Muscle of leg (tissue), 16 donors: ENCODE results near the gene CABP2. TPM values are rescaled to one million over a fixed set of nuclear protein-coding genes. Genes with fewer than 3 reads are reported as not detected.
"Not testable (repeated sequence)": the region's sequence is repeated elsewhere in the genome, so short reads cannot be mapped to it uniquely, and the experiment has no call there.

Experiments used
- DNase-seq: peaks from one replicate; pipeline ENCODE4 v3.0.0; 2013
- H3K27ac ChIP-seq: one replicate; pipeline ENCODE4 v1.5.1; 2013; ENCODE audit warnings: mild to moderate bottlenecking, low read length, control low read depth
- H3K27me3 ChIP-seq: one replicate; pipeline ENCODE4 v1.6.1; 2013; ENCODE audit warnings: low read length; ENCODE audit not compliant: control insufficient read depth, insufficient read depth
- H3K36me3 ChIP-seq: one replicate; pipeline ENCODE4 v1.6.1; 2013; ENCODE audit warnings: low read length; ENCODE audit not compliant: control insufficient read depth, insufficient read depth
- H3K4me1 ChIP-seq: one replicate; pipeline ENCODE4 v1.6.1; 2013; ENCODE audit warnings: low read length; ENCODE audit not compliant: control insufficient read depth, insufficient read depth
- H3K4me3 ChIP-seq: one replicate; pipeline ENCODE4 v1.5.1; 2013; ENCODE audit warnings: low read length, control low read depth
- H3K9me3 ChIP-seq: replicated peaks from 2 replicates; pipeline ENCODE4 v1.6.1; 2013; ENCODE audit warnings: low read depth, low read length; ENCODE audit not compliant: control insufficient read depth
- WGBS: methylation state at CpG from one replicate; pipeline ENCODE4 v1.1.5; 2013; ENCODE audit warnings: missing lambda C conversion rate; ENCODE audit not compliant: insufficient coverage; 5-methylcytosine and 5-hydroxymethylcytosine counted together
- long read RNA-seq, 11 donors: transcript quantifications; one replicate each; lab custom pipeline, GENCODE V29; 2026
- polyA plus RNA-seq, 8 donors: library from polyadenylated mRNA; unstranded; fragments of 120-200 nt; gene quantifications; one replicate each; pipeline versions ENCODE4 v1.2.1 to v1.2.3, GENCODE V29; 2013; ENCODE audit warnings: inconsistent platforms in 1 of 8, low replicate concordance in 1 of 8; ENCODE audit not compliant: insufficient read length in 8 of 8, insufficient read depth in 1 of 8
- total RNA-seq: library from RNA; stranded (reverse); fragments of 120-200 nt; gene quantifications from one replicate; pipeline ENCODE4 v1.2.4, GENCODE V29; 2013

The CABP2 gene
- total RNA-seq (not detected), polyA plus RNA-seq (not detected)
- long read RNA-seq, donor 1, result 0 reads
- long read RNA-seq, donor 2, result 0 reads
- long read RNA-seq, donor 3, result 0 reads
- long read RNA-seq, donor 4, result 0 reads
- long read RNA-seq, donor 5, result 0 reads
- long read RNA-seq, donor 6, result 0 reads
- long read RNA-seq, donor 7, result 0 reads
- long read RNA-seq, donor 8, result 0 reads
- long read RNA-seq, donor 9, result 0 reads
- long read RNA-seq, donor 10, result 0 reads
- long read RNA-seq, donor 11, result 0 reads

- DNase-seq, result no peak
- H3K9me3 ChIP-seq, result no peaks in the 10 kb centered on the region
These were observed at the start of gene CABP2 for GRCh38 chr11:67522844-67523555. Gene CABP2 (minus strand): TSS chr11:67523446. CDS start chr11:67523326, 120 bp downstream.

DNA sequence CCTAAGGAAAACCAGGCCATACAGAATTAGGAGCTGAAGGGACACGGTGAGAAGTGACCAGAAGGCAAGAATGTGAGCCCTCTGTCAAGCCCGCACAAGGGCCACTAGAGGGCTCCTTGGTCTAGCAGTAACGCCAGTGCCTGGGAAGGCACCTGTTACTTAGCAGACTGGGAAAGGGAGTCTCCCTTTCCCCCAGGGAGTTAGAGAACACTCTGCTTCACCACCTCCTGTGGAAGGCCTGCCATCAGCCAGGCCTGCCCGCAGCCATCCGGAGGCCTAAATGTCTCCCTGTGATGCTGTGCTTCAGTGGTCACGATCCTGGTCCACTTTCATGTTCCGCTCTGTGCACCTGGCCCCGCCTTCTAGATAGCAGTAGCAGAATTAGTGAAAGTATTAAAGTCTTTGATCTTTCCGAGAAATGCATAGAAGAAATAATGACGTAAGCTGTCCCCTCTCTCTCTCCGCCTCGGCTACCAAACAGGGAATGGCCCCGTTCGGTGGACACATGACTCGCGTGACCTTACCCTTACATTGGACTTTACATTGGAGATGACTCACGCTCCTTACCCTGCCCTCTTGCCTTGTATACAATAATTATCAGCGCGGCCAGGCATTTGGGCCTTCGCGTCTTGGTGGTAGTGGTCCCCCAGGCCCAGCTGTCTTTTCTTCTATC lies 49.6 kb upstream of the CABP2 start:
- Histone ChIP-seq H3K27ac (no peak overlapping the region), H3K36me3 (no peaks in the 10 kb centered on the region), H3K27me3 (peaks cover 13% of the 10 kb centered on the region), H3K9me3 (no peaks in the 10 kb centered on the region), H3K4me3 (no peak overlapping the region), H3K4me1 (no peaks in the 10 kb centered on the region)
- WGBS, result 78% methylated on average over 14 of the region's 21 CpGs
- peak; percentile 53 for DNase-seq

More at GRCh38 chr11:67522844-67523555, at the start of gene CABP2:
- Histone ChIP-seq H3K4me3 (no peak within 1 kb of the TSS), H3K27ac (no peak within 1 kb of the TSS), H3K27me3 (peaks cover 5% of the 10 kb centered on the region), H3K4me1 (peaks cover 5% of the 10 kb centered on the region), H3K36me3 (no peaks in the 10 kb centered on the region)
- 58% methylated on average over 16 of the region's 23 CpGs for WGBS

GRCh38 chr11:67572305-67572704 lies 49.1 kb upstream of the CABP2 start:
- no peaks in the 10 kb centered on the region for H3K9me3 ChIP-seq
- no peaks in the 10 kb centered on the region for H3K36me3 ChIP-seq
- 83% methylated on average over 1 of the region's 5 CpGs for WGBS
- no peak overlapping the region for H3K4me3 ChIP-seq
- H3K27me3 ChIP-seq, result peaks cover 10% of the 10 kb centered on the region
- H3K27ac ChIP-seq, result no peak overlapping the region
- no peaks in the 10 kb centered on the region for H3K4me1 ChIP-seq
- no peak for DNase-seq

DNA sequence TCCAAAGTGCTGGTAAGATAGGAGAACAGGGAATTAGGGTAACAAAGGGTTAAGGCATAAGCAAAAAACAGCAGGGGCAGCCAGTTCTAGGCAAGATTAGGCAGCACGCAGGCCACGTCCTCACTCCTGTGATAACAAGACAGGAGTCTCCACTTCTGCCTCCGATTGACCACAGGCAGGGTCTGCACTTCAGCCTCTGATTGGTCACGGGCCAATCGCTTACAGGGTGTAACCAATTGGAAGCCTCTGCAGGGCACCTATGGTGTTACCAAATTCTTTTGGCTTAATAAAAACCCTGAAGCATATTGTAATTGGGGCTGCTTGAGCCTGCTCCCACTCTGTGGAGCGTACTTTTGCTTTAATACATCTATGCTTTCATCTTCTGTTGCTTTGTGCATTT lies 48.2 kb upstream of the CABP2 start:
- H3K27me3 ChIP-seq, result peaks cover 10% of the 10 kb centered on the region
- DNase-seq, result no peak

DNA sequence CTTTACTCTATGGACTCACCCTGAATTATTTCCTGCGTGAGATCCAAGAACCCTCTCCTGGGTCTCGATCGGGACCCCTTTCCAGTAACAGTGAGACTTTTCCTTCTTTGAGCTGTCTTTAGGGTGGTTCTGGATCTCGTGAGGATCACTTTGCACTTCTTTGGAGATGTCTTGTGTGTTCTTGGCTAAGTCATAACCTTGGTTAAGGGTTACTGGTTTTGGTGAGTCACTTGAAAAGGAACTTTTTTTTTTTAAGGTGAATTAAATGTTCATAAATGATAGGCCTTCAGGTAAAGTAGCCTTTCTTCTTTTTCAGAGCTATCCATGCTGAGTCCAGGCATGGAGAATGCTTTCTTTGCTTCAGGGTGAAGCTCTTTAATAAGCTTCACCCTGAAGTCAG lies 41.0 kb upstream of the CABP2 start:
- WGBS, result 83% methylated on average over 1 of the region's 4 CpGs
- Histone ChIP-seq H3K4me3 (no peak overlapping the region), H3K36me3 (no peaks in the 10 kb centered on the region), H3K27ac (no peak overlapping the region), H3K4me1 (peaks cover 14% of the 10 kb centered on the region), H3K27me3 (no peaks in the 10 kb centered on the region), H3K9me3 (no peaks in the 10 kb centered on the region)
- DNase-seq, result no peak

More for the DNA sequence above, 48.2 kb upstream of the CABP2 start:
- 8% methylated on average over 3 of the region's 6 CpGs for WGBS
- H3K27ac ChIP-seq, result no peak overlapping the region
- H3K36me3 ChIP-seq, result no peaks in the 10 kb centered on the region
- H3K4me3 ChIP-seq, result no peak overlapping the region
- no peaks in the 10 kb centered on the region for H3K9me3 ChIP-seq
- H3K4me1 ChIP-seq, result no peaks in the 10 kb centered on the region

DNA sequence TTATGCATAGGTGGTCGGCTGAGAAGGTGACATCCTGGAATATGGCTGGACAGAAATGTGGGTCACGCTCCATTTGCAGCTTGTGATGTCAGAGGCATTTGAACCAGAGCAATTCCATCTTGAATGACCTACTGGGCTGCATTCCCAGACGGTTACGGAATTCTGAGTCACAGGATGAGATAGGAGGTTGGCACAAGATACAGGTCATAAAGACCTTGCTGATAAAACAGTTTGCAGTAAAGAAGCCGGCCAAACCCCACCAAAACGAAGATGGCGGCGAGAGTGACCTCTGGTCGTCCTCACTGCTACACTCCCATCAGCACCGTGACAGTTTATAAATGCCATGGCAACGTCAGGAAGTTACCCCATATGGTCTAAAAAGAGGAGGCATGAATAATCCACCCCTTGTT lies 40.5 kb upstream of the CABP2 start:
- H3K9me3 ChIP-seq, H3K36me3 ChIP-seq, H3K27me3 ChIP-seq, H3K4me3 ChIP-seq: not testable (repeated sequence)
- peak; percentile 68 for DNase-seq
- 74% methylated on average over 7 of the region's 11 CpGs for WGBS
- Histone ChIP-seq H3K4me1 (peaks cover 19% of the 10 kb centered on the region), H3K27ac (peak overlapping the region; percentile 38)

- no peaks in the 10 kb centered on the region for H3K27me3 ChIP-seq
- no peak for DNase-seq
- no peaks in the 10 kb centered on the region for H3K36me3 ChIP-seq
- H3K4me3 ChIP-seq, result no peak overlapping the region
- H3K27ac ChIP-seq, result peak overlapping the region; percentile 38
- WGBS, result no CpG with 5 or more reads among the region's 10 CpGs
- no peaks in the 10 kb centered on the region for H3K9me3 ChIP-seq
- H3K4me1 ChIP-seq, result peaks cover 23% of the 10 kb centered on the region
These were observed 39.9 kb upstream of the CABP2 start for GRCh38 chr11:67562963-67563704.

DNA sequence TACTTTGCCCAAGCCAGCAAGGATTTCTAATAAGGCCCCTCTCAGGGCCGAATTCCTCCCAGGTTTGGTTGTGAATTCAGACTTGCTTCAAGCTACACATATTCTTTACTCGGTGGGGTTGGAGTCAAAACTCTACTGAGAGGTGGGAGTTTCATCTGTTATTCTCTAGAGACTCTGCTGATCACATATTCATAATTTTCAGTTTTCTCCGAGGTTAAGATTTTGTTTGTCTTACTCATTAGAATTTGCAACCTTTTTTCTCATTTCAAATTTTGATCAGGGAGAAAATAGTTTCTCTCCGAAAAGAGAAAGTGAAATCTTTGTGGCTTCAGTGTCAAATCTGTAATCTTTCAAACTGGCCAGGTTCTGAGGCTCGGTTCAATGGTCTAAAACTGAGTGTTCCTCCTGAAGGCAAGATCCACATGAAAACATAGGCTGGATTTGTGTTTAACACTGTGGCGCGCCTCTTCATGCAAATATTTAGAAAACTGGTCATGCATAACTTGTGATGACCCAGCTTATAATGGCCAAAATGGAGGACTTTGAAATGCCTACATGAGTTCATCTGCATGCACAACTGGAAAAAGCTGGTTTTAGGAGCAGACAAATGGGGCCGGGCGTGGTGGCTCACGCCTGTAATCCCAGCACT lies 38.8 kb upstream of the CABP2 start:
- 89% methylated on average over 3 of the region's 10 CpGs for WGBS
- no peak for DNase-seq
- Histone ChIP-seq H3K4me3 (no peak overlapping the region), H3K27me3 (no peaks in the 10 kb centered on the region), H3K36me3 (no peaks in the 10 kb centered on the region), H3K9me3 (no peaks in the 10 kb centered on the region), H3K4me1 (peaks cover 23% of the 10 kb centered on the region), H3K27ac (no peak overlapping the region)

GRCh38 chr11:67558084-67558772 lies 35.0 kb upstream of the CABP2 start:
- no peaks in the 10 kb centered on the region for H3K9me3 ChIP-seq
- DNase-seq, result peak; percentile 66
- H3K27ac ChIP-seq, result peak overlapping the region; percentile 75
- 64% methylated on average over 13 of the region's 19 CpGs for WGBS
- peaks cover 14% of the 10 kb centered on the region for H3K4me1 ChIP-seq
- H3K36me3 ChIP-seq, result no peaks in the 10 kb centered on the region
- H3K4me3 ChIP-seq, result peak overlapping the region; percentile 10
- peaks cover 2% of the 10 kb centered on the region for H3K27me3 ChIP-seq
